ENCODE data around the gene IL1RAPL2. TPM values are rescaled to one million over a fixed set of nuclear protein-coding genes. Genes with fewer than 3 reads are reported as not detected.
"Not testable (repeated sequence)": the region's sequence is repeated elsewhere in the genome, so short reads cannot be mapped to it uniquely, and the experiment has no call there.

Gene IL1RAPL2
- total and polyA plus RNA-seq, 2 of the 8 experiments (the other 6 are each of a cell fraction or from before 2014, with no cell fraction given) = 0.20 to 1.3 TPM

DNA sequence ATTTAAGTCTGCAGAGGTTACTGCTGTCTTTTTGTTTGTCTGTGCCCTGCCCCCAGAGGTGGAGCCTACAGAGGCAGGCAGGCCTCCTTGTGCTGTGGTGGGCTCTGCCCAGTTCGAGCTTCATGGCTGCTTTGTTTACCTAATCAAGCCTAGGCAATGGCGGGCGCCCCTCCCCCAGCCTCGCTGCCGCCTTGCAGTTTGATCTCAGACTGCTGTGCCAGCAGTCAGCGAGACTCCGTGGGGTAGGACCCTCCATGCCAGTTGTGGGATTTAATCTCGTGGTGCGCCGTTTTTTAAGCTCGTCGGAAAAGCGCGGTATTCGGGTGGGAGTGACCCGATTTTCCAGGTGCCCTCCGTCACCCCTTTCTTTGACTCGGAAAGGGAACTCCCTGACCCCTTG is 111.5 kb downstream of the IL1RAPL2 start:
- CTCF ChIA-PET (ENCODE audit: partially characterized antibody); H3K23ac ChIP-seq (ENCODE audit: insufficient read length); POLR2A ChIA-PET (ENCODE audit: partially characterized antibody); H3K4me3 ChIP-seq (ENCODE audit: extremely low read depth in 1 of 4, insufficient read depth in 2 of 4, low read depth in 3 of 4, low read length in 4 of 4); H3K36me3 ChIP-seq (ENCODE audit: control insufficient read depth in 2 of 4, insufficient read depth in 4 of 4, low read length in 3 of 4); H3K23me2 ChIP-seq (ENCODE audit: low read depth, low read length); DNase-seq (ENCODE audit: low read depth in 1 of 2, low spot score in 2 of 2); H3K9me3 ChIP-seq (ENCODE audit: insufficient read depth in 2 of 2, low read depth in 1 of 2, low read length in 1 of 2); H3K4me1 ChIP-seq (replicated peaks in 1 of 4; ENCODE audit: control insufficient read depth in 3 of 4, insufficient read depth in 4 of 4, low read length in 3 of 4); H3K79me1 ChIP-seq (ENCODE audit: low read depth, low read length); H3K79me2 ChIP-seq (ENCODE audit: control insufficient read depth in 1 of 2, insufficient read depth in 2 of 2, low read length in 2 of 2); H3K56ac ChIP-seq (replicated peaks; ENCODE audit: insufficient read length, low read depth, low read length); H3K18ac ChIP-seq (ENCODE audit: extremely low read depth, low read length); H4K8ac ChIP-seq (ENCODE audit: extremely low read depth, insufficient read depth, low read length); H4K5ac ChIP-seq (ENCODE audit: insufficient read length, low read depth, low read length); H3K9ac ChIP-seq (replicated peaks in 1 of 4; ENCODE audit: extremely low read depth in 1 of 4, low read depth in 3 of 4, low read length in 3 of 4); H2AFZ ChIP-seq (ENCODE audit: low read length); H2BK20ac ChIP-seq (ENCODE audit: low read length); H3K27ac ChIP-seq (ENCODE audit: low read depth, low read length); H3K14ac ChIP-seq (ENCODE audit: insufficient read length); H2BK15ac ChIP-seq (ENCODE audit: low read length); H2AK5ac ChIP-seq (ENCODE audit: low read depth, low read length); H4K91ac ChIP-seq (replicated peaks; ENCODE audit: insufficient read length, low read length); H3K4me2 ChIP-seq (ENCODE audit: insufficient read depth in 1 of 2, low read depth in 2 of 2, low read length in 2 of 2); FAIRE-seq; H3K27me3 ChIP-seq (replicated peaks in 1 of 4; ENCODE audit: control insufficient read depth in 3 of 4, extremely low read depth in 1 of 4, insufficient read depth in 3 of 4, low read length in 3 of 4); H2BK5ac ChIP-seq (ENCODE audit: low read depth, low read length); H2BK12ac ChIP-seq (ENCODE audit: low read depth, low read length); H2BK120ac ChIP-seq (replicated peaks; ENCODE audit: low read depth, low read length); H3K4ac ChIP-seq (replicated peaks; ENCODE audit: insufficient read length, low read depth, low read length); H4K20me1 ChIP-seq (replicated peaks in 1 of 2; ENCODE audit: control insufficient read depth in 1 of 2, insufficient read depth in 2 of 2, low read length in 2 of 2): not testable (repeated sequence)
- WGBS, 2 experiments (ENCODE audit: extremely low coverage in 1 of 2, insufficient coverage in 1 of 2, insufficient read length in 1 of 2, insufficient replicate concordance in 2 of 2, low coverage in 1 of 2, low lambda C conversion rate in 2 of 2, missing lambda C conversion rate in 1 of 2) = 90% methylated on average over 3 of the region's 18 CpGs; no CpG with 5 or more reads in 1 of the 2 experiments

Measured in H1 (cell line).